Activated naive CD4-positive, alpha-beta T cell treated with anti-CD3 and anti-CD28 coated beads, Interleukin-2, amount 50 U/mL, for 72 hours (primary cell): Measurements from ENCODE around the gene CDIP1. TPM values are rescaled to one million over a fixed set of nuclear protein-coding genes. Genes with fewer than 3 reads are reported as not detected.
A peak's percentile ranks its signal among the peaks of the same experiment; 100 is the strongest.
"Not testable (repeated sequence)": the region's sequence is repeated elsewhere in the genome, so short reads cannot be mapped to it uniquely, and the experiment has no call there.

Source experiments
- ATAC-seq, 2 donors: fragments of 150-1000 bp; cut with Tn5 transposase; 2 replicates each; pipeline ENCODE4 v1.10.0; 2021; ENCODE audit warnings: mild to moderate bottlenecking in 2 of 2, moderate library complexity in 2 of 2
- DNase-seq, 2 donors: peaks; one replicate each; pipeline ENCODE4 v3.0.0; 2021 to 2022; ENCODE audit warnings: low spot score in 2 of 2
- H3K27ac Mint-ChIP-seq, 2 donors: one replicate each; pipeline ENCODE4 v1.8.0; 2022; ENCODE audit warnings: mild to moderate bottlenecking in 2 of 2, mixed read lengths in 2 of 2
- H3K36me3 Mint-ChIP-seq, 2 donors: one replicate each; pipeline ENCODE4 v1.8.0; 2022; ENCODE audit warnings: mixed read lengths in 2 of 2
- H3K9me3 Mint-ChIP-seq, 2 donors: one replicate each; pipeline ENCODE4 v1.8.0; 2022; ENCODE audit warnings: mixed read lengths in 2 of 2
- total RNA-seq, 2 donors: library from RNA; stranded (reverse); gene quantifications; one replicate each; pipeline ENCODE4 v1.2.3, GENCODE V29; 2022

The CDIP1 gene
- 10 to 100 TPM; 27.5 to 32.9 TPM for total RNA-seq

DNA sequence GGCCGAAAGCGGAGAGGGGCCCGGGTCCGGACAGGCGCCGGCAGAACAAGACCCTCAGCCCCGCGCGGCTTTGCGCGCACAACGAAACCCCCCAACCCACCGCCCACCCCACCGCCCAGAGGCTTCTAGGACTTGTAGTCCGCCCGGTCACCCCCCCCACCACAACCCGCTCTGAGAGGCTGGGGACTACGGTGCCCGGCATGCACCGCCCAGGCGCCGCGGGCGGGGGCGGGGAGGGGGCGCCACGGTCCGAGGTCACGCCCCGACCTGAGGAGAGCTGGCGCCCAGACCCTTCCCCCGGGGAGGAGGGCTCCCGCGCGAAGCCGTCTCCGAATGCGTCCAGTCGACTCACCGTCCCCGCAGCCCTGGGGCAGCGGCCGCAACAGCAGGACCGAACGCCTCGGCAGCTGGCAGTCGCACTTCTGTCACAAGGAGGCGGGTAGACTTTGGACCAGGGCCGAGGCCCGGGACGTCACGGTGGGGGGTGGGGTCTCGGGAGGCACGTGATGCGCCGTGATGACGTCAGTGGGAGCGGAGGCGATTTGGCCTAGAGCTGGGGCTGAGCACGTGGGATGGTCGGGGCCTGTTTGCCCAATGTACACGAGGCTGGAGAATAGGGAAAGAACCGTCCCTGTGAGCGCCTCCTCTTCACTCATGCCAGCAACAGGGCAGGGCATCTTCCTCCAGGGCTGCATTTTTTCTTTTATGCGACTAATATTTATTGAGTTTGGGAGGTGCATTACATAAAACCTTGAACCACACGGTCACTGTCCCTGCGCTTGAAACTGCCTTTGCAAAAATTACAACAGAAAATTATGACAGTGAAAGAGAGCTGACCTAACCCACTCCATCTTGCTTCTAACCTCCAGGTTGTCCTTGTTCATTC lies at the start of gene CDIP1:
Gene CDIP1 (minus strand): TSS at position 424 of the 886 bp plus-strand sequence. CDS start 24,643 bp downstream, outside the sequence.
- Mint-ChIP-seq H3K36me3 (peaks cover 13 to 22% of the 10 kb centered on the region in 2 donors), H3K27ac (peak within 1 kb of the TSS; percentile 75 to 89), H3K9me3 (peaks cover 0 to 6% of the 10 kb centered on the region in 2 donors)
- peak; percentile 87 to 88 for ATAC-seq
- DNase-seq, result peak; percentile 90 to 94

DNA sequence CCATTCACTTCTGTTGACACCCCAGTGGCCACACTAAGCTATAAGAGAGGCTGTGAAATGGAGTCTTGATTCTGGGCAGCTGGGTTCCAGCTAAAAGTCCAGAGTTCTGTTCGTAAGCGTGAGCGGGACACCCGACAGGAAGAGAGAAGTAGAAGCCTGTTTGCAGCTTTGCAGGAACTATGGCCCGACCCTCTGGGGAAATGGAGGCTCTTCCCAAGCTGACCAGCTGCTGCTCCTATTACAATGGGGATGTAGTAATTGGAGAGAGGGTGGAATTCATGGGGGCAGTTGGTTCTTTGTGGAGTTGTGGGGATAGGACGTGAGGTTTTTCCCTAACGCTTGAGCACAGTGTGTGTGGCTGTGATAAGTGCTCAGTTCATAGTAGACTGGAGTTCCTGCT lies 47.7 kb upstream of the CDIP1 start:
- H3K36me3 Mint-ChIP-seq, result no peaks in the 10 kb centered on the region
- H3K9me3 Mint-ChIP-seq, result no peaks in the 10 kb centered on the region
- DNase-seq (no peak), ATAC-seq (no peak)
- H3K27ac Mint-ChIP-seq, result no peak overlapping the region

DNA sequence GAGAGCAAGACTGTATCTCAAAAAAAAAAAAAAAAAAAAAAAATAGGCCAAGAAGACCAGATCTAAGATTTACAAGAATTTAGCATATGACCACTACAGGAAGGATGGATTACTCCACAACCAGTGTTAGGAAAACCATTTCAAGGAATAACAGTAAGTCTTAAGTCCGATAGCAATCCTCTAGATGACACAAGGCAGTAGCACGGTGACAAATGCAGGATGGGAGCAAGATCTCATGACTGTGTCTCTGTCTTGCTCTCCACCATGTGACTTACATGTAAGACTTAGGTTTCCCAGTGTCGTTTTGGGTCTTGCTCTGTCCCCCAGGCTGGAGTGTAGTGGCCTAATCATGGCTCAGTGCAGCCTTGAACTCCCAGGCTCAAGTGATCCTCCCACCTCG lies 45.3 kb upstream of the CDIP1 start:
- no peaks in the 10 kb centered on the region for H3K9me3 Mint-ChIP-seq
- H3K36me3 Mint-ChIP-seq, result no peaks in the 10 kb centered on the region
- no peak overlapping the region for H3K27ac Mint-ChIP-seq
- DNase-seq (no peak), ATAC-seq (no peak)

DNA sequence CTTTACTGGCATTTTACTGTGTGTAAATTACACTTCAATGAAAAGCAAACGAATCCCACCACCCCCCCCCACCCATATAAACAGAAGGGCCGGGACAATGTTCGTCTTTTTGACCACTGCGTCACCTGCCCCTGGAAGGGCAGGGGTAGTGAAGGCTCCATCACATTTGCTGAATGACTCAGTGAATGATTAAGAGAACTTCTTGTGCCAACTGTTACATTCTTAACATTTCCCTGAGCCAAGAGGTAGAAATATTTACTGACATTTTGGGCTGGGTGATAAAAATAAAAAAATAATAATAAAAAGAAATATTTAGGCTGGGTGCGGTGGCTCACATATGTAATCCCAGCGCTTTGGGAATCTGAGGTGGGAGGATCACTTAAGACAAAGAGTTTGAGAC lies 41.7 kb upstream of the CDIP1 start:
- Mint-ChIP-seq H3K9me3 (no peaks in the 10 kb centered on the region), H3K27ac (no peak overlapping the region), H3K36me3 (no peaks in the 10 kb centered on the region)
- DNase-seq (no peak), ATAC-seq (no peak)

DNA sequence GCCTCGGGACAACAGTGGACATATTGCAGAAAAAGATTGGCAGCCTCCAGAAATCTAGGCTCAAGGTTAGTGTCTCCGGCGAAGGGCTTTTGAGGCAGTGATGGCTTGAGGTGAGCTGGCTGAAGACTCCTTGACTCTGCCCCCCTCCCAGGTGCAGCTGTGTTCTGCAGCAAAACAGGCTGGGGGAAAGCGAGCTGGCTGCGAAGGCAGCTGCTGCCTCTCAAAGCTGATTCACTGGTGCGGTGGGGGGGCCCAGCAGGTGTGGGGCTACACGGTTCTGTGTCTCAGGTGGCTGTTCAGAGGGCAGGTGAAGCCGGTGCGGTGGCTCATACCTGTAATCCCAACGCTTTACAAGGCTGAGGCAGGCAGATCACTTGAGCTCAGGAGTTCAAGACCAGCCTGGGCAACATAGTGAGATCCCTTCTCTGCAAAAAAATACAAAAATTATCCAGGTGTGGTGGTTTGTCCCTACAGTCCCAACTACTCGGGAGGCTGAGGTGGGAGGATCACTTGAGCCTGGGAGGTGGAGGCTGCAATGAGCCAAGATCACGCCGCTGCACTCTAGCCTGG lies 40.5 kb upstream of the CDIP1 start:
- Mint-ChIP-seq H3K27ac (no peak overlapping the region), H3K36me3 (no peaks in the 10 kb centered on the region), H3K9me3 (no peaks in the 10 kb centered on the region)
- DNase-seq (no peak), ATAC-seq (no peak)

DNA sequence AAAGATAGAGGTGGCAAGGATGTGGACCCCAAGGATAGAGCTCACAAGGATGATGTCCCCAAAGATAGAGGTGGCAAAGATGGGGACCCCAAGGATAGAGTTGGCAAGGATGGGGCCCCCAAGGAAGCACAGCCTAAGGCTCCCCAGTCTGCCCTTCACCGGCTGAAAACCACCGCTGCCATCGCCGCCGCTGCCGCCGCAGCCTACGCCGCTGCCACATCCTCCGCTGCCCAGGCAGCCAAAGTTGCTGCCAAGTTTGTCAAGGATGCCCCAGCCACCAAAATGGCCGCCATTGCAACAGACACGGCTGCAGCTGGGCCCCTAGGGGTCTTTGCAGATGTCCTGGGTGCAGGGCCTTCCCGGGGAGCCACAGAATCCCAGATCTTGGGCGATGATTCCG lies 37.4 kb upstream of the CDIP1 start:
- Mint-ChIP-seq H3K9me3 (no peaks in the 10 kb centered on the region), H3K27ac (no peak overlapping the region), H3K36me3 (no peaks in the 10 kb centered on the region)
- DNase-seq (no peak), ATAC-seq (no peak)

DNA sequence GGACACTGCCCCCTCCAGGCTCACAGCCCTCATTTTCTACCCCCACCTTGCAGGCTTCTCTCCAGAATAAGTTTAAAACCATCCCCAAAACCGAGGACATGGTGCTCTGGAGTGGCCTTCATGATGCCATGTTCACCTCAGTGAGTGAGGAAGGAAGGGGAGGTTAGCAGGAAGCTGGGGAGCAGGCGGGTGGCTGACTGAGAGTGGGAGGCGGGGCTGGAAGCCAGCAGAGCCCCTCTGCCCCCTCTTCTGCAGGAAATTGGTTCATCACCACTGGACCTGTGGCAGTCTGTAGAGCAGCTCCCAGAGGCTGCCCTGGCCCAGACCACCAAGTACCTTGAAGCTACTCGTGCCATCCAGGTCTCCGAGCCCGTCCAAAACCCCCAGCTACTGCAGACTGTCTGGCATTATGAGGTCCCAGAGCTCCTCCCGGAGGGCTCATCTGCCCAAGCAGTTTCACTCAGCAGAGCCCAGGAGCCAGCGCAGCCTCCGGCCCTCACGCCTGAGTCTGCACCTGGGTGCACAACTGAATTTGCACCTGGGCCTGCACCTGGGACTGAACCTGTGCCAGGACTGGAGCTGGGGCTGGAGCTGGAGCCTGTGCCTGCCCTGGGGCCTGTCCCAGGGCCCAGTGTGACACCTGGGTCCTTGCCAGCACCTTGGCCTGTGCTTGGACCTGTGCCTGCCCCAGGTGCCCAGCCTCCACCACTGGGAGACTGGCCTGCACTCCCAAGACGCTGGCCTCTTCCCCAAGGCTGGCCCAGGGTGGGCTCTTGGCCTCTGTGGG lies 36.5 kb upstream of the CDIP1 start:
- Mint-ChIP-seq H3K36me3 (no peaks in the 10 kb centered on the region), H3K9me3 (no peaks in the 10 kb centered on the region), H3K27ac (no peak overlapping the region)
- DNase-seq, result no peak
- no peak for ATAC-seq

DNA sequence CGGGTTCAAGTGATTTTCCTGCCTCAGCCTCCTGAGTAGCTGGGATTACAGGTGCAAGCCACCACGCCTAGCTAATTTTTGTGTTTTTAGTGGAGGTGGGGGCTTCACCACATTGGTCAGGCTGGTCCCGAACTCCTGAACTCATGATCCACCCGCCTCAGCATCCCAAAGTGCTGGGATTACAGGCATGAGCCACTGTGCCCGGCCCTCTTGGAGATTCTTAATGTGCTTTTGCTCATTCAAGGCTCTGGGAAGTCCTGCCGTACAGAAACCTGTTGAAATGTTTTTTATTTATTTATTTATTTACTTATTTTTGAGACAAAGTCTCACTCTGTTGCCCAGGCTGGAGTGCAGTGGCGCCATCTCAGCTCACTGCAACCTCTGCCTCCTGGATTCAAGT lies 35.4 kb upstream of the CDIP1 start:
- ATAC-seq, H3K36me3 Mint-ChIP-seq, DNase-seq, H3K9me3 Mint-ChIP-seq, H3K27ac Mint-ChIP-seq: not testable (repeated sequence)

DNA sequence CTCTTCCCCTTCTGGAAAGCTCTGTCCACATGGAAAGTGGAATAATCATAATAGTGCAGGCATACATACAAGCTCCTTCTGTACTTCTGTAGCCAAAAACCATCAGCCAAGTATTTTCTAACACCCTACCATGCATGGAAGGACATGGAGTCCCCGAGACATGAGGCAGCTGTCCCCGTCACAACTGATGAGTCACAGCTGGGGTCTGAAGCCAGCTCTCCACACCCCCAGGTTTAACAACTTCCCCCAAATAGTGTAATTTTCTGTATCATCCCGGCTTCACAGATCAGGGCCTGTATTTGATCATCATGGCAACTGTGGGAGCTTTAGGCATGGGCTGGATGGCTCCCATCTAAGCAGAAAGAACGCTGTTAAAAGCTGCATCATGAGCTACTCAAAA lies 34.1 kb upstream of the CDIP1 start:
- Mint-ChIP-seq H3K9me3 (no peaks in the 10 kb centered on the region), H3K27ac (no peak overlapping the region), H3K36me3 (no peaks in the 10 kb centered on the region)
- DNase-seq, result no peak
- no peak for ATAC-seq

DNA sequence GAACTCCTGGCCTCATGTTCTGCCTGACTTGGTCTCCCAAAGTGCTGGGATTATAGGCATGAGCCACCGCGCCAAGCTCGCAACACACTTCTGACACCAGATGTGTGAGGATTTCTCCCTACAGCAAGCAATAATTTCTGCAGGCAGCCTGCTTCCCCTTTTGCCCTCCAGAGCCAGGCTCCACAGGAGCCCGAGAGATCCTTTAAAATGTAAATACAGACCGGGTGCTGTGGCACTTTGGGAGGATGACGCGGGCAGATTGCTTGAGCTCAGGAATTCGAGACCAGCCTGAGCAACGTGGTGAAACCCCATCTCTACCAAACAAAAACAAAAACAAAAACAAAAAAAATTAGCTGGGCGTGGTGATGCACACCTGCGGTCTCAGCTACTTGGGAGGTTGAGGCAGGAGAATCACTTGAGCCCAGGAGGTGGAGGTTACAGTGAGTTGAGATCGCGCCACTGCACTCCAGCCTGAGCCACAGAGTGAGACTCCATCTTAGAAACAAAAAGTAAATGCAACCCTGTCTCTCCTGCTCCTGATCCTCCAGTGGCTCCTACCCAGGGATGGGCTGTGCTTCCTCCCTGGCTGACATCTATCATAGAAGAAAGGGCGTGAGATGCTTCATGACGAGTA lies 32.2 kb upstream of the CDIP1 start:
- Mint-ChIP-seq H3K9me3 (no peaks in the 10 kb centered on the region), H3K27ac (no peak overlapping the region), H3K36me3 (no peaks in the 10 kb centered on the region)
- ATAC-seq (no peak), DNase-seq (no peak)

DNA sequence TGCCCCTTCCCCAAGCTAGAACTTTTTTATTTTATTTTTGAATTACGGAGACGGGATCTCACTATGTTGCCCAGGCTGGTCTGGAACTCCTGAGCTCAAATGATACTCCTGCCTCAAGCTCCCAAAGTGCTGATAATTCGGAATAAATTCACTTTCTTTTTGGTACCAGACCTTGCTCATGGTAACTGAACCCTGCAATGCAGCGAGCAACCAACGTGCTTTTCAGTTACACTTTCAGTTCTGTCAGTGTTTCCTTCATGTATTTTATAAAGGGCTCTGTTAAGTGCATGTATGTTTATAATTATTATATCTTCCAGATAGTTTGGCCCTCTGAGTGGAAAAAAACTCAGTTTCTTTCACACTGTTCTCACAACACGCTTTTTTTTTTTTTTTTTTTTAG lies 31.5 kb upstream of the CDIP1 start:
- H3K27ac Mint-ChIP-seq, result no peak overlapping the region
- DNase-seq (no peak), ATAC-seq (no peak)
- no peaks in the 10 kb centered on the region for H3K36me3 Mint-ChIP-seq
- no peaks in the 10 kb centered on the region for H3K9me3 Mint-ChIP-seq

DNA sequence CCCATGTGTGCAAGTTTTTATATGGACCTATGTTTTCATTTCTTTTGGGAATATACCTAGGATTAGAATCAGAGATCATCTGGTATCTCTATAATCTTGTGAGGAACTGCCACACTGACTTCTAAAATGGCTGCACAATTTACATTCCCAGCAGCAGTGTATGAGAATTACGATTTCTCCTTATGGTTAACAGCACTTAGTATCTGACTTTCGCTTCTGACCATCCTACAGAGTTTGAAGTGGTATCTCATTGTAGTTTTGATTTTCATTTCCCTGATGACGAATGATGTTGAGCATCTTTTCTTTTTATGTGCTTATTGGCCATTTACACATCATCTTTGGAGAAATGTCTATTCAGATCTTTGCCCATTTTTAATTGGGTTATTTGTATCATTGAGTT lies 27.6 kb upstream of the CDIP1 start:
- Mint-ChIP-seq H3K9me3 (no peaks in the 10 kb centered on the region), H3K36me3 (no peaks in the 10 kb centered on the region), H3K27ac (no peak overlapping the region)
- DNase-seq (no peak), ATAC-seq (no peak)

DNA sequence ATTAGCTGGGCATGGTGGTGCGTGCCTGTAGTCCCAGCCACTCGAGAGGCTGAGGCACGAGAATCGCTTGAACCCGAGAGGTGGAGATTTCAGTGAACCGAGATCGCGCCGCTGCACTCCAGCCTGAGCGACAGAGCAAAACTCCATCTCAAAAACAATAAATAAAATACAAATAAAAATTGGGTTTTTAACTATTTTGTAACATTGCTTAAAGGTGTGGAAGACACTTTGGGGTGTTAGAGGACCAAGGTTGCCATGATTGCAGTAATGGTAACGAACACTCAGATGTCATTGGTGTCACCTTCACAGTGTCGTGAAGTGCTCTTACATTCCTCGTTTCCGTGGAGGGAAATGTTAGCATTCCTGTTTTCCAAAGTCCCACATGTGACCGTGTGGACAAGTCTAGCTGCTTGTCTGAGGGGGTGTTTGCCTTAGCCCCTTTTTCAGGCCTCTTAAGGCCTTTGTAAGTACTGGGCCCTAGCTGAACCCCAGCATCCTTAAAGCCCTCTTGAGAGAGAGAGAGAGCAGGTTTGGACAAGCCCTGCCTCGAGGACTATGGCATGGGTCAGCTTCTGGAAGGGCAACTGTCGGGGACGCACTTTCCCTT lies 26.2 kb upstream of the CDIP1 start:
- H3K27ac Mint-ChIP-seq, result no peak overlapping the region
- no peak for ATAC-seq
- DNase-seq, result no peak
- no peaks in the 10 kb centered on the region for H3K9me3 Mint-ChIP-seq
- no peaks in the 10 kb centered on the region for H3K36me3 Mint-ChIP-seq

DNA sequence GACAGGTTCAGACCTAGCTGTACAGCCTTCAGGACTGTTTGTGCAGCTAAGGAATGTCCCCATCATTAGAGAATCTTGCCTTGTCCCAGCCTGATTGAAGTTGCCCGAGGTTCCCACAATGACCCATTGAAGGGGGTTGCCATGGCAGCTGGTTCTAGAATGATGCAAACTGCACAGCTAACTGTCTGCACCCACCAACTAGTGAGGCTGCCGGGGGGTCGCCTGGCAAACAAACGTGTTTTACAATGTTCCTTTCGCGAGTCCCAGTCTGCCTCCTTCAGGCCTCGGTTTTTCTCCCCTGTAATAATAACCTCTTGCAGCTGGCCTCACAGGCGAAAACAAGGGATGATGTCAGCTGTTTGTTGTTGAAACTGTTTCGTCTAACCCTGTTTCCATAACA lies 23.0 kb upstream of the CDIP1 start:
- Mint-ChIP-seq H3K9me3 (no peaks in the 10 kb centered on the region), H3K27ac (no peak overlapping the region), H3K36me3 (no peaks in the 10 kb centered on the region)
- ATAC-seq (no peak), DNase-seq (no peak)

DNA sequence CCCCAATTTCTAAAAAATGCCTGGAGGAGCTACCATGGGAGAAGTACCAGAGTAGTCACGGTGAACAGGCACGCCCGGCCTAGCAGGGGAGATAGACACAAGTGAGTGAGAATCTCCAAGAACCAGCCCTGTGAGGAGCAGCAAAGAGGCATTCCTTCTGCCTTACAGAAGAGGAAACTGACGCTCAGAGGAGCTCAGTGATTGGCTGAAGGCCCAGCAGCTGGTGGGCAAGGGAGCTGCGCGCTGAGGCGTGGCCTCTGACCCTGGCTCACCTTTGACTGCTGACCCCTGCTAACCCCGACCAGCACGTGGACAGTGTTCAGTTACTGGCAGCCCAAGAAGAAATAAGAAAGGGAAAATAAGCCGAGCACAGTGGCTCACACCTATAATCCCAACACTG lies 19.4 kb upstream of the CDIP1 start:
- Mint-ChIP-seq H3K9me3 (no peaks in the 10 kb centered on the region), H3K27ac (no peak overlapping the region), H3K36me3 (no peaks in the 10 kb centered on the region)
- DNase-seq, result no peak
- no peak for ATAC-seq

DNA sequence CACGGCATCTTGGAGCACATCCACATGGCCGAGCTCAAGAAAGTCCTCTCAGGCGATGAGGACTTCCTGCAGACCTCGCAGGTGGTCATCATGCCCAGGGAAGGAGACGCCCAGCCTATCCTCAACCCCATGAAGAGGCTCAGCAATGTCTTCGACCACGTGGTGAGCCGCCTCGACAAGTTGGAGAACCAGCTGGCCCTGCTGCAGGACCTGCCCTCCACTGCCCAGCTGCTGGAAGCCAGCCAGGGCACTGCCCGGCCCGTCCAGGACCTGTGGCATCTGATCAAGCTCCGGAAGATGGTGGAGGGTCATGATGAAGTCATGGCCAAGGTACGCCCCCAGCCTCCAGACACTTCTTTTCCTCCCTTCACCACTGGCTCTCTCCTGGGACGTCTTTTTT lies 18.0 kb upstream of the CDIP1 start:
- no peaks in the 10 kb centered on the region for H3K36me3 Mint-ChIP-seq
- H3K27ac Mint-ChIP-seq, result no peak overlapping the region
- ATAC-seq, result no peak
- DNase-seq, result no peak
- H3K9me3 Mint-ChIP-seq, result no peaks in the 10 kb centered on the region

DNA sequence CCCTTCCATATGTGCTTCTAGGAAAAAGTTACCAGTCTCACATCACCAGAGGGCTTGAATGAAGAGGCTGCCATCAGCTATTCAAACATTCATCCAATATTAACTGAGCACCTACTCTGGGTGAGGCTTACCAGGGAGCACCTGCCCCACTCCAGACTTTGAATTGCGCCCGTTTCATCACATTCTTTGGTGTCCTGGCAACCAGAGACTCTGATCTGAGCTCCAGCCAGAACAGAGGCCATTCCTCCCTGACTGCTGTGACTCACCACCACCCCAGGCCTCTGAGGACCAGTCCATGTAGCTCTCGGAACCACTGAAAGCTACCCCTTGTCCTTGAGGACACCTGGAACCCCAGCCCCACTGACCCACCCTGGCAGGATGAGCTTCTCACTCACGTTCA lies 17.5 kb upstream of the CDIP1 start, which contains the start of gene C16orf96:
Gene C16orf96 (plus strand): TSS at position 229 of the 400 bp plus-strand sequence. CDS start 150 bp downstream, at position 379.
- H3K36me3 Mint-ChIP-seq, result no peaks in the 10 kb centered on the region
- DNase-seq (no peak), ATAC-seq (no peak)
- H3K27ac Mint-ChIP-seq, result no peak within 1 kb of the TSS
- H3K9me3 Mint-ChIP-seq, result no peaks in the 10 kb centered on the region
